Measurements from ENCODE around the gene NCOR2. TPM values are rescaled to one million over a fixed set of nuclear protein-coding genes. Genes with fewer than 3 reads are reported as not detected.

NCOR2 gene
- polyA plus RNA-seq, 1 donor from 2014 or later: 4.8 TPM

DNA sequence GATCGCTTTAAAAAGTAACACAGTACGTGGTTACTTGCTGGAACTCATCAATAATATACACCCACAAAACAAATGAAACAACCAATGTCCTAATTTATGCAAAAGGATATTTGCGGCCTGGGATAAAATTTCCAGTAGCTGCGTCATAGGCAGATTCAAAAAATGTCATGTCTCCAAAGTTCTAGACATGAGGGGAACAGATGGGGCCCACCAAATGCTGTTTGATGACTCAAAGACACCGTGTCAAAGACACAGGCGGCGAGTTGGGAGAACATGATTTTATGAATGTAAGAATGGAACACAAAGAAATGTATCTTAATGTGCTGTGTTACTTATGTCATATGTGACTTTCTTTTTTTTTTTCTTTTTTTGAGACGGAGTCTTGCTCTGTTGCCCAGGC, 34.3 kb upstream of the NCOR2 start:
- Histone ChIP-seq H3K36me3 (ENCODE audit: insufficient read depth, low read length) (no peaks in the 10 kb centered on the region), H2AFZ (ENCODE audit: low read depth, low read length) (no peak overlapping the region), H3K79me2 (replicated peaks; ENCODE audit: insufficient read depth, low read length) (no peaks in the 10 kb centered on the region), H3K9me3 (ENCODE audit: low read length) (peaks cover 5% of the 10 kb centered on the region), H3K27ac (ENCODE audit: low read length) (no peak overlapping the region), H3K9ac (ENCODE audit: low read length) (no peak overlapping the region), H3K9me2 (ENCODE audit: insufficient read depth, low read length) (no peaks in the 10 kb centered on the region), H3F3A (ENCODE audit: insufficient read depth, low read length, poor library complexity, severe bottlenecking) (no peaks in the 10 kb centered on the region), H3K27me3 (ENCODE audit: insufficient read depth, low read depth, low read length) (no peaks in the 10 kb centered on the region), H4K20me1 (ENCODE audit: insufficient read depth) (no peaks in the 10 kb centered on the region), H3K4me2 (ENCODE audit: low read length) (no peak overlapping the region), H3K4me3 (ENCODE audit: low read length) (no peak overlapping the region)
- TF ChIP-seq RAD21 (conservative IDR thresholded peaks at IDR 0.05) (no peak), MXI1 (conservative IDR thresholded peaks at IDR 0.05; ENCODE audit: poor library complexity, severe bottlenecking) (no peak), SMC3 (conservative IDR thresholded peaks at IDR 0.05; ENCODE audit: poor library complexity) (no peak)

DNA sequence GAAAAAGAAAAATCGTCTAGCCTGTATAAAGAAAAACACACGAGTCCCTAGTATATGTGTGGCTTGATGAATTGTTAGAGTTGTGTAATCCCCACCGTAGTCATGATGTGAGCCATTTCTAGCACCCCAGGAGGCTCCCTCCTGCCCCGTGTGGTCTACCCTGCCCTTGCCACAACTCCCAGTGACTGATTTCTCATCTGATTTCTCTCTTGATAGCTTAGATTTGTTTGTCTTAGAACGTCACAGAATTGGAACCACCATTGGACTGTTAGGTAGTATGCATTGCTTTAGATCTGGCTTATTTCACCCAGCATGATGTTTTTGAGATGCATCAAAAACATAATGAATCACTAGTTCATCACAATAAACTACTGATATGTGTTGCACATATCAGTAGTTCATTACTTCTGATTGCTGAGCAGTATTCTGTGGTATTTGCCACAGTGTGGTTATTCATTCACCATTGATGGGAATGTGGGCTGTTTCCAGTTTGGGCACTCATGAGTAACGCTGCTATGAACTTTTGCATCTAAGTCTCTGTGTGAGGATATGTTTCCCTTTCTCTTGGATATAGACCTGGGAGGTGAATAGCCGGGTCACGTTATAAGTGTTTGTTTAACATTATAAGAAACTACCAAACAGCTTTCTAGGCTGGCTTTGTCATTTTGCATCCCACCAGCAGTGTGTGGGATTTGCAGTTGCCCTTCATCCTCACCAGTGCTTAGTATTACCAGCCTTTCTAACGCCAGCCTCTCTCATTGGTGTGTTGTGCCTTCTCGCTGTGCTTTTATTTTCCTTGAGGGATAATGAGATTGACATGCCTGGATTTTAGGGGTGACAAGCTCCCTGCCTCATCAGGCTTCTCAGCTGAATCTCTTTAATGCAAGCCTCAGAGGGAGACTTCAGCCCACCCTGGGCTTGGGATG, 31.9 kb upstream of the NCOR2 start:
- no peak overlapping the region for H3K4me2 ChIP-seq (ENCODE audit: low read length)
- TF ChIP-seq RAD21 (conservative IDR thresholded peaks at IDR 0.05): no peak
- TF ChIP-seq SMC3 (conservative IDR thresholded peaks at IDR 0.05; ENCODE audit: poor library complexity): no peak
- TF ChIP-seq POLR2AphosphoS5 (IDR thresholded peaks at IDR 0.05): no peak
- no peak for TF ChIP-seq TAF1 (IDR thresholded peaks at IDR 0.05; ENCODE audit: low read depth)
- TF ChIP-seq, protein P1, sequence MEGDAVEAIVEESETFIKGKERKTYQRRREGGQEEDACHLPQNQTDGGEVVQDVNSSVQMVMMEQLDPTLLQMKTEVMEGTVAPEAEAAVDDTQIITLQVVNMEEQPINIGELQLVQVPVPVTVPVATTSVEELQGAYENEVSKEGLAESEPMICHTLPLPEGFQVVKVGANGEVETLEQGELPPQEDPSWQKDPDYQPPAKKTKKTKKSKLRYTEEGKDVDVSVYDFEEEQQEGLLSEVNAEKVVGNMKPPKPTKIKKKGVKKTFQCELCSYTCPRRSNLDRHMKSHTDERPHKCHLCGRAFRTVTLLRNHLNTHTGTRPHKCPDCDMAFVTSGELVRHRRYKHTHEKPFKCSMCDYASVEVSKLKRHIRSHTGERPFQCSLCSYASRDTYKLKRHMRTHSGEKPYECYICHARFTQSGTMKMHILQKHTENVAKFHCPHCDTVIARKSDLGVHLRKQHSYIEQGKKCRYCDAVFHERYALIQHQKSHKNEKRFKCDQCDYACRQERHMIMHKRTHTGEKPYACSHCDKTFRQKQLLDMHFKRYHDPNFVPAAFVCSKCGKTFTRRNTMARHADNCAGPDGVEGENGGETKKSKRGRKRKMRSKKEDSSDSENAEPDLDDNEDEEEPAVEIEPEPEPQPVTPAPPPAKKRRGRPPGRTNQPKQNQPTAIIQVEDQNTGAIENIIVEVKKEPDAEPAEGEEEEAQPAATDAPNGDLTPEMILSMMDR (IDR thresholded peaks at IDR 0.05; ENCODE audit: poor library complexity, severe bottlenecking): no peak
- TF ChIP-seq, protein P2, sequence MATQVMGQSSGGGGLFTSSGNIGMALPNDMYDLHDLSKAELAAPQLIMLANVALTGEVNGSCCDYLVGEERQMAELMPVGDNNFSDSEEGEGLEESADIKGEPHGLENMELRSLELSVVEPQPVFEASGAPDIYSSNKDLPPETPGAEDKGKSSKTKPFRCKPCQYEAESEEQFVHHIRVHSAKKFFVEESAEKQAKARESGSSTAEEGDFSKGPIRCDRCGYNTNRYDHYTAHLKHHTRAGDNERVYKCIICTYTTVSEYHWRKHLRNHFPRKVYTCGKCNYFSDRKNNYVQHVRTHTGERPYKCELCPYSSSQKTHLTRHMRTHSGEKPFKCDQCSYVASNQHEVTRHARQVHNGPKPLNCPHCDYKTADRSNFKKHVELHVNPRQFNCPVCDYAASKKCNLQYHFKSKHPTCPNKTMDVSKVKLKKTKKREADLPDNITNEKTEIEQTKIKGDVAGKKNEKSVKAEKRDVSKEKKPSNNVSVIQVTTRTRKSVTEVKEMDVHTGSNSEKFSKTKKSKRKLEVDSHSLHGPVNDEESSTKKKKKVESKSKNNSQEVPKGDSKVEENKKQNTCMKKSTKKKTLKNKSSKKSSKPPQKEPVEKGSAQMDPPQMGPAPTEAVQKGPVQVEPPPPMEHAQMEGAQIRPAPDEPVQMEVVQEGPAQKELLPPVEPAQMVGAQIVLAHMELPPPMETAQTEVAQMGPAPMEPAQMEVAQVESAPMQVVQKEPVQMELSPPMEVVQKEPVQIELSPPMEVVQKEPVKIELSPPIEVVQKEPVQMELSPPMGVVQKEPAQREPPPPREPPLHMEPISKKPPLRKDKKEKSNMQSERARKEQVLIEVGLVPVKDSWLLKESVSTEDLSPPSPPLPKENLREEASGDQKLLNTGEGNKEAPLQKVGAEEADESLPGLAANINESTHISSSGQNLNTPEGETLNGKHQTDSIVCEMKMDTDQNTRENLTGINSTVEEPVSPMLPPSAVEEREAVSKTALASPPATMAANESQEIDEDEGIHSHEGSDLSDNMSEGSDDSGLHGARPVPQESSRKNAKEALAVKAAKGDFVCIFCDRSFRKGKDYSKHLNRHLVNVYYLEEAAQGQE (IDR thresholded peaks at IDR 0.05; ENCODE audit: borderline replicate concordance): no peak
- no peak for TF ChIP-seq EP300 (conservative IDR thresholded peaks at IDR 0.05; ENCODE audit: poor library complexity, severe bottlenecking)
- TF ChIP-seq EZH2 (IDR thresholded peaks at IDR 0.05; ENCODE audit: borderline replicate concordance, insufficient read depth, low read length, poor library complexity, severe bottlenecking): no peak
- TF ChIP-seq MXI1 (conservative IDR thresholded peaks at IDR 0.05; ENCODE audit: poor library complexity, severe bottlenecking): no peak
- H3K27me3 ChIP-seq (ENCODE audit: insufficient read depth, low read depth, low read length): no peaks in the 10 kb centered on the region
- H3K36me3 ChIP-seq (ENCODE audit: insufficient read depth, low read length): no peaks in the 10 kb centered on the region
- H4K20me1 ChIP-seq (ENCODE audit: insufficient read depth): no peaks in the 10 kb centered on the region
- H3K9ac ChIP-seq (ENCODE audit: low read length): no peak overlapping the region
- H3K9me2 ChIP-seq (ENCODE audit: insufficient read depth, low read length): no peaks in the 10 kb centered on the region
- H3K4me3 ChIP-seq (ENCODE audit: low read length): no peak overlapping the region
- no peak overlapping the region for H3K27ac ChIP-seq (ENCODE audit: low read length)
- no peaks in the 10 kb centered on the region for H3F3A ChIP-seq (ENCODE audit: insufficient read depth, low read length, poor library complexity, severe bottlenecking)
- H2AFZ ChIP-seq (ENCODE audit: low read depth, low read length): no peak overlapping the region
- H3K79me2 ChIP-seq (replicated peaks; ENCODE audit: insufficient read depth, low read length): no peaks in the 10 kb centered on the region
- H3K9me3 ChIP-seq (ENCODE audit: low read length): peaks cover 5% of the 10 kb centered on the region

Data from neural cell (in vitro differentiated cells).